ENCODE results near the gene KRT6A.

- no peak for TF ChIP-seq CTCF (conservative IDR thresholded peaks at IDR 0.05 in 1 of 2, IDR thresholded peaks at IDR 0.05 in 1 of 2; ENCODE audit: low read depth in 1 of 2, low read length in 2 of 2)
- no peak for TF ChIP-seq EZH2 (IDR thresholded peaks at IDR 0.05; ENCODE audit: low read length, missing control alignments)
Observed at GRCh38 chr12:52515319-52515646, 22.2 kb upstream of the KRT6A start.
